ENCODE data around the gene TEX12.
"Not testable (repeated sequence)": the region's sequence is repeated elsewhere in the genome, so short reads cannot be mapped to it uniquely, and the experiment has no call there.

Gene TEX12

DNA sequence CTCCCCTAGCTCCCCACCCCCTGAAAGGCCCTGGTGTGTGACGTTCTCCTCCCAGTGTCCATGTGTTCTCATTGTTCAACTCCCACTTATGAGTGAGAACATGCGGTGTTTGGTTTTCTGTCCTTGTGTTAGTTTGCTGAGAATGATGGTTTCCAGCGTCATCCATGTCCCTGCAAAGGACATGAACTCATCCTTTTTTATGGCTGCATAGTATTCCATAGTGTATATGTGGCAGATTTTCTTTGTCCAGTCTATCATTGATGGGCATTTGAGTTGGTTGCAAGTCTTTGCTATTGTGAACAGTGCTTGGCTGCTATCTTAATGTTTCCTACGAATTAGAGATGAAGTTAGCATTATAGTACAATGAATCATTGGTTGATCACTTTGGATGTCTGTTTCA, 31.9 kb downstream of the TEX12 start:
- H3K4me3 ChIP-seq (ENCODE audit: low read depth, low read length); DNase-seq (ENCODE audit: low read depth): not testable (repeated sequence)

DNA sequence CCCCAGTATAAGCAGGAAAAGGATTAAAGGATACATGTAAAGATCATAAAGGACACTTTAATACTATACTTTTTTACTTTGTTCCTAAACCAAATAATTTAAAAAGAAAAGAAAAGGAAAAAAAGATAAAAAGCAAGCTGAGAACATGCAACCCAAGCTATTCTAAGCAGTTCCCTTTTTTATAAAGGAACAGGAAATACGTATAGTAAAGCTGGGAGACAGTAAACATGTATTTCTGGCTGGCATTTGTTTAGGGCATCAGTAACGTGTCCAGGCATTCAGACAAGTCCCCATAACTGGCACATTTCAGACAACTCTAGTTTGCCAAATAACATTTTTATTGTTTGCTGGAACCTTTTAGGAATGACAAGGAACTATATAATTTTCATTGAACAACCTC, 33.1 kb downstream of the TEX12 start:
- DNase-seq (ENCODE audit: low read depth), result no peak
- no peak overlapping the region for H3K4me3 ChIP-seq (ENCODE audit: low read depth, low read length)

DNA sequence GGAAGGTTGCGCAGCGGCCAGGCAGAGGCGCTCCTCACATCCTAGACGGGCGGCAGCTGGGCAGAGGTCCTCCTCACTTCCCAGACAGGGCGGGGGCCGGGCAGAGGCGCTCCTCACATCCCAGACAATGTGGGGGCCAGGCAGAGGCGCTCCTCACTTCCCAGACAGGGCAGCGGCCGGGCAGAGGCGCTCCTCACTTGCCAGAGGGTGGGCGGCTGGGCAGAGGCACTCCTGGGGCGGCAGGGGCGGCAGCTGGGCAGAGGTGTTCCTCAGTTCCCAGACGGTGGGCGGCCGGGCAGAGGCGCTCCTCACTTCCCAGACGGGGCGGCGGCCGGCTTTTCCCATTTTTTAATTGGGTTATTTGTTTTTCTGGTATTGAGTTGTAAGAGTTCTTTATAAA, 38.9 kb downstream of the TEX12 start:
- no peak overlapping the region for H3K4me3 ChIP-seq (ENCODE audit: low read depth, low read length)
- DNase-seq (ENCODE audit: low read depth), result no peak

DNA sequence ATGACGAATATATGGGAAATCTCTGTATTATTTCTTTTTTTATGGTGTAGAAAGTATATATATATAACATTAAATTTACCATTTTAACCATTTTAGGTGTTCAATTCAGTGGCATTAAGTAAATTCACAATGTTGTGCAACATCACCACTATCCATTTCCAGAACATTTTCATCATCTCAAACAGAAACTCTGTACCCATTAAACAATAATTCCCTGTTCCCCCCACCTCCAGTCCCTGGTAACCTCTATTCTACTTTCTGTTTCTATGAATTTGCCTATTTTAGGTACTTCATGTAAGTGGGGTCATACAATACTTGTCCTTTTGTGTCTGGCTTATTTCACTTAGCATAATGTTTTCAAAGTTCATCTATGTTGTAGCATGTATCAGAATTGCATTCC, 43.7 kb downstream of the TEX12 start:
- DNase-seq (ENCODE audit: low read depth), result no peak

DNA sequence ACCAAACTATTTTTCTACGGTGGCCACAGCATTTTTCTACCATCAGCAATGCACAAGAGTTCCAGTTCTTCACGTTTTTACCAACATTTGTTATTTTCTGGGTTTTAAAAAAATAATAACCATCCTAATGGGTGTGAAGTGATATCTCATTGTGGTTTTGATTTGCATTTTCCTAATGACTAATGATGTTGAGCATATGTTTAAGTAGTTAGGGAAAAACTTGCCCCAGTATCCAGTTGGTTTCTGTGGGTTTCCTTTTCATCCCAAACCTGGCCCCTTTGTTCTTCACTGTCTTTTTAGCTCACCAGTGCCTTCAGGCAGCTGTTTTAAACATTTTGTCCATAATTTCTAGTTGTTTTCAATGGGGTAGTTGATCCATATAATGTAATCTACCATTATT, 44.4 kb downstream of the TEX12 start:
- no peak overlapping the region for H3K4me3 ChIP-seq (ENCODE audit: low read depth, low read length)
- DNase-seq (ENCODE audit: low read depth), result no peak

More for the DNA sequence above, 43.7 kb downstream of the TEX12 start:
- H3K4me3 ChIP-seq (ENCODE audit: low read depth, low read length), result no peak overlapping the region

GRCh38 chr11:112212290-112212689, 45.1 kb downstream of the TEX12 start:
- H3K4me3 ChIP-seq (ENCODE audit: low read depth, low read length), result no peak overlapping the region
- no peak for DNase-seq (ENCODE audit: low read depth)

DNA sequence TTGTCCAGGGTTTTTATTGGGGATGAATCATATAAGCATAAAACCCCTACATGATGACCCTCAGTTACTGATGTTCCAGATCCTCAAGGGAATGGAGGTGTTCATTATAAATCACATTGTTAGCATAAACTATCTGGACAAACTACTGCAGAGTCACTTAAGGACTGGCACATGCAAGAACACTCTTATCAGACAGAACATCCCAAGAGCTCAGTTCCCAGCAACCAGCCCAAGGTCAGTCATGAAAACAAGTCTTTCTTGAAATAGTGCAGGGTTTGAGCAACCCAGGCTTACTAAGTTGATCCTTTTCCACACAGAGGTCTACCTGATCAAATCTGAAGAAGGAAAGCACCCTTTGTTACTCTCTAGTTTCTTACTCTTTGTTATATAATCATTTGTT, 45.5 kb downstream of the TEX12 start:
- DNase-seq (ENCODE audit: low read depth), result no peak
- no peak overlapping the region for H3K4me3 ChIP-seq (ENCODE audit: low read depth, low read length)

DNA sequence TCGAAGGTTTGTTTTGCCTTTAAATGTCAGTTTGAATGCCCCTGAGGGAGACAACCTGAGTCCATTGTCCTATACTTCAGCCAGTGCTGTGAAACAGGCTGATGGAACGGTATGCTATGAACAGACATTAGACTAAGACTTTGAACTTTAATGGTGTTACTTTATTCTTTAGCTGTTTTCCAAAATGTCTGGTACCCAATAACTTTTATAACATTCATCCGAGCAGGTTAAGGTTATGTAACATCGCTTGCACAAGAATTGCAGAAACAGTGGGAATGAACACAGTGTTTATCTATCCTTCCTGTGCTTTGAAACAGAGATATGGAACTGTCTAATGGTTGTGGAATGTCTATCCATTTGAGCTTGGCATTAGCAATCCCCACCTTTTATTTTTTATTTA, 46.6 kb downstream of the TEX12 start:
- H3K4me3 ChIP-seq (ENCODE audit: low read depth, low read length), result no peak overlapping the region
- DNase-seq (ENCODE audit: low read depth), result no peak

GRCh38 chr11:112215621-112216020, 48.4 kb downstream of the TEX12 start:
- H3K4me3 ChIP-seq (ENCODE audit: low read depth, low read length), result no peak overlapping the region
- no peak for DNase-seq (ENCODE audit: low read depth)

DNA sequence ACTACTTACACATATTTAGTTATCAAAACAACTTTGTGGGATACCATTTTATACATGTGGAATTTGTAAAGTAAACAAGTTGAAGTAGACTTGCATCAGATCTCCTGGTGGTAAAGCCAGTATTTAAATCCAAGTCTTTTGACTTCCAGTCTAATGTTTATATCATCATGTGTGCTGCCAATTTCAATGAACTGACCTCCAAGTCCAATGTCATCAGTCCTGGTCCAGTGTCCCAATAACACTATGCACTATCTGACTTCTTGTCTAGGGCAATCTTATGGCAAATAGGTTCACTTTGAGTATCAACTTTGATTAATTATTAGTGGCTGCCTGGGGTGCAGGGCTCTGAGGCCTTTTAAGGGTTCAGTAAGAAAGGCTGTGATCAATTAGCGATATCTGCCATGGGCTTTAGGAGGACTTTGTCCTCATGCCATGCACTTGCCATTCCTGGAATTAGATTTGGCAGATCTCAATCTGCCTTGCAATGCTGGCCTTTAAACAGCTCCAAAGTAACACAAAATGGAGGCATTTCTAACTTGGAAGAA, 49.5 kb downstream of the TEX12 start:
- H3K4me3 ChIP-seq (ENCODE audit: low read depth, low read length), result no peak overlapping the region
- no peak for DNase-seq (ENCODE audit: low read depth)

DNA sequence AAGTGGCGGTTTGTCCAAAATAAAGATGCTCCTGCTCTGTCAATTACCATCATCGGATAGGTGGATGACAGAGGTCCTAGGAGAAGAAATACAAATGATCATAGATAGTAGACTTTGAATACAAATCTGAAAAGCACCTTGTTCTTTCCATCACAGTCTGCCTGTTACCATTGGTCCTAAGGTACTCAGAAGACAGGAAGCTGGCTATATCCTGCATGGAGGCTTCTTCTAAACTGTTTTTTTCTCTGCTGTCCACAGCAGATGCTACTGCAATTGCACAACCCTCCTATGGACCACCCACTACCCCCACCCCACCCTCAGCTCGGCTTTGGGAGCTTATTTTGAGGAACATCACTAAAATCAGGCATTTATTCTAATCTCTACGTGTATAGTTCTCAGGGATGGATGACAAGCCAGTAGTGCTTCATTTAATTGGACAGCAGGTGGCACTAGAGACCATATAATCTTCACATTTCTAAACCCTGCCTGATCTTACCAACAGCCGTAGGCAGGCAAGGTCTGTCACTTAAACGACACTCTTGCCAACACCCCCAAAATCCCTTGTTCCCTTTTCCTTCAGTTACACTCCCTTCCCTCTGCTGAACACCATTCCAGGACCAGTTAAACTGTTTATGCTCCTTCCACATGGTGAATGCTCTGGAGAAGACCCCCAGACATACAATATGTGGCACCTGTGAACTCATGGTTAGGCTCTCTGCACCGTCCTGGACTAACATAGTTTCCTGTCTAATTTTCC, 52.5 kb downstream of the TEX12 start:
- H3K4me3 ChIP-seq (ENCODE audit: low read depth, low read length), result no peak overlapping the region
- DNase-seq (ENCODE audit: low read depth), result no peak

- H3K4me3 ChIP-seq (ENCODE audit: low read depth, low read length), result no peak overlapping the region
- DNase-seq (ENCODE audit: low read depth), result no peak
These were observed 54.2 kb downstream of the TEX12 start for GRCh38 chr11:112221274-112221835.
